ENCODE measurements around the gene DEF6. TPM values are rescaled to one million over a fixed set of nuclear protein-coding genes. Genes with fewer than 3 reads are reported as not detected.

DEF6 gene
- polyA plus RNA-seq, 1 experiment, result 4.1 TPM

GRCh38 chr6:35363293-35363750 lies 65.7 kb downstream of the DEF6 start:
- peak; percentile 56 for DNase-seq (ENCODE audit: low read depth)
- Histone ChIP-seq H3K4me3 (ENCODE audit: low read depth, low read length) (no peak overlapping the region), H3K27me3 (ENCODE audit: control insufficient read depth, insufficient read depth, low read length) (no peaks in the 10 kb centered on the region), H3K36me3 (ENCODE audit: control insufficient read depth, insufficient read depth, low read length) (peaks cover 4% of the 10 kb centered on the region)
- TF ChIP-seq, protein P1, sequence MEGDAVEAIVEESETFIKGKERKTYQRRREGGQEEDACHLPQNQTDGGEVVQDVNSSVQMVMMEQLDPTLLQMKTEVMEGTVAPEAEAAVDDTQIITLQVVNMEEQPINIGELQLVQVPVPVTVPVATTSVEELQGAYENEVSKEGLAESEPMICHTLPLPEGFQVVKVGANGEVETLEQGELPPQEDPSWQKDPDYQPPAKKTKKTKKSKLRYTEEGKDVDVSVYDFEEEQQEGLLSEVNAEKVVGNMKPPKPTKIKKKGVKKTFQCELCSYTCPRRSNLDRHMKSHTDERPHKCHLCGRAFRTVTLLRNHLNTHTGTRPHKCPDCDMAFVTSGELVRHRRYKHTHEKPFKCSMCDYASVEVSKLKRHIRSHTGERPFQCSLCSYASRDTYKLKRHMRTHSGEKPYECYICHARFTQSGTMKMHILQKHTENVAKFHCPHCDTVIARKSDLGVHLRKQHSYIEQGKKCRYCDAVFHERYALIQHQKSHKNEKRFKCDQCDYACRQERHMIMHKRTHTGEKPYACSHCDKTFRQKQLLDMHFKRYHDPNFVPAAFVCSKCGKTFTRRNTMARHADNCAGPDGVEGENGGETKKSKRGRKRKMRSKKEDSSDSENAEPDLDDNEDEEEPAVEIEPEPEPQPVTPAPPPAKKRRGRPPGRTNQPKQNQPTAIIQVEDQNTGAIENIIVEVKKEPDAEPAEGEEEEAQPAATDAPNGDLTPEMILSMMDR (IDR thresholded peaks at IDR 0.05; ENCODE audit: insufficient read depth, low read depth, low read length), result no peak
- POLR2A ChIA-PET, result no interaction called here
- CTCF ChIA-PET, result interaction anchor here (0.5 kb wide), 1 partner anchor 74 kb away, joined by 3 read pairs; no protein-coding TSS in a partner anchor

- no peak for DNase-seq (ENCODE audit: low read depth)
- Histone ChIP-seq H3K27me3 (ENCODE audit: control insufficient read depth, insufficient read depth, low read length) (no peaks in the 10 kb centered on the region), H3K36me3 (ENCODE audit: control insufficient read depth, insufficient read depth, low read length) (peaks cover 4% of the 10 kb centered on the region), H3K4me3 (ENCODE audit: low read depth, low read length) (no peak overlapping the region)
- TF ChIP-seq, protein P1 (IDR thresholded peaks at IDR 0.05; ENCODE audit: insufficient read depth, low read depth, low read length), result no peak
- POLR2A ChIA-PET, result no interaction called here
- CTCF ChIA-PET, result no interaction called here
Measured at GRCh38 chr6:35365594-35366203, 68.1 kb downstream of the DEF6 start.

DNA sequence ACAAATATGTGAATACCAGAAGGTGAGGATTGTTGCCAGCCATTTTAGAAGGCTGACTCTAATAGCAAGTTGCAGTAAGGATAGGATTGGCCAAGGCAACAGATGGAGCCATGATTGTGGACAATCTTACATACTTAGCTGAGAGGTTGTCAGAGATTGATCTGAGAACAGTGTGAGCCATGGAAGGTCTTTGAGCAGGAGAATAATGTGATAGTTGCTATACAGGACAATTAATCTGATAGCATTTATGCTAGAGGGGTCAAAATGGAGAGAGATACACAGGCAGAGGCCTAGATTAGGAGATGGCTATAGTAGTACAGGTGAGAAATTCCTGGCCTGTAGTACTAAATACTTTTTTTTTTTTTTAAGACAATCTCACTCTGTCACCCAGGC lies 68.6 kb downstream of the DEF6 start:
- POLR2A ChIA-PET, result no interaction called here
- TF ChIP-seq, protein P1 (IDR thresholded peaks at IDR 0.05; ENCODE audit: insufficient read depth, low read depth, low read length), result no peak
- H3K36me3 ChIP-seq (ENCODE audit: control insufficient read depth, insufficient read depth, low read length), result peaks cover 2% of the 10 kb centered on the region
- no peak overlapping the region for H3K4me3 ChIP-seq (ENCODE audit: low read depth, low read length)
- no peaks in the 10 kb centered on the region for H3K27me3 ChIP-seq (ENCODE audit: control insufficient read depth, insufficient read depth, low read length)
- DNase-seq (ENCODE audit: low read depth), result no peak
- CTCF ChIA-PET, result no interaction called here

- ChIA-PET CTCF (interaction anchor here (0.8 to 1.2 kb wide), 3 partner anchors 10 to 81 kb away, joined by 3 to 5 read pairs (median 4); no protein-coding TSS in a partner anchor), POLR2A (interaction anchor here (0.7 kb wide), 1 partner anchor 11 kb away, joined by 3 read pairs; no protein-coding TSS in a partner anchor)
- no peak for DNase-seq (ENCODE audit: low read depth)
- peaks cover 2% of the 10 kb centered on the region for H3K36me3 ChIP-seq (ENCODE audit: control insufficient read depth, insufficient read depth, low read length)
- no peaks in the 10 kb centered on the region for H3K27me3 ChIP-seq (ENCODE audit: control insufficient read depth, insufficient read depth, low read length)
- no peak overlapping the region for H3K4me3 ChIP-seq (ENCODE audit: low read depth, low read length)
- TF ChIP-seq, protein P1 (IDR thresholded peaks at IDR 0.05; ENCODE audit: insufficient read depth, low read depth, low read length), result no peak
Measured at GRCh38 chr6:35367646-35368037, 70.0 kb downstream of the DEF6 start.

DNA sequence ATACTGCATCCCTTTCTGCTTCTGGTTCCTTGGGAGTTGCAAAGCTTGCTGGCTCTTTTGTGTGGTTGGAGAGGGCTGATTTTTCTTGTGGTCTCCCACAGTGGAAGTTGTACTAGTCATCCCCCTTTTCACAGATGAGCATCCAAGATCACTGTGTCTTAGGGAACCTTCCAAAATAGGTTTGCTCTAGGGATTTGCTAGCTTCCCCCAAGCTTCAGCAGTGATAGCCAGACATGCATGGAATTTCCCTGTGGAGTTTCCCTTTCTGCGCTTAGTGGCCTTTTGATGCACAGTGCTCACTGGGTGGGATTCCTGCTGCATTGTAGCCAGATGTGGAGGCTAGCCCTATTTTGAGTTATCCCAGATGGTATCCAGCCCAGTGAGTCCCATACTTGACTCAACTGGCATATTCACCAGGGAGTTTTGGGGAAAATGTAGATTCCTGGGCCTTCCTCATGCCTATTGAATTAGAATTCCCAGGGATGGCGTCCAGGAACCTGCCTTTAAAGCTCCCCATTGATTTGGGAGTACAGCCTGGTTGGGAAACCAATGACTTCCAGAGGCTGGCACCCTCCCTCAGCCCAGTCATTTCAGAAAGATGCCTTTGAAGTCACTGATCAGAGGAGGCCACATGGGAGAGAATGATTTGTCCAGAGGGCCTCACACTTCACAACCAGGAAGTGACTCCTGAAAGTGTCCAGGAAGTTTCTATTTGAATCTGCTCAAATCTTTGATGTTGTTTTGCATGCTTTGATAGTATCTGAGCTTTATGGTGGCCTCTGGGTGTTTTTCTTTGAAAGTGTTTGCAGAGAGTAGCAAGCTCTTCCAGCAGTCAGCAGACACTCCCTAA lies 70.6 kb downstream of the DEF6 start:
- CTCF ChIA-PET, result interaction anchor here (0.8 to 1.2 kb wide), 3 partner anchors 10 to 81 kb away, joined by 3 to 5 read pairs (median 4); no protein-coding TSS in a partner anchor

More for the DNA sequence above, 70.6 kb downstream of the DEF6 start:
- no peak overlapping the region for H3K4me3 ChIP-seq (ENCODE audit: low read depth, low read length)
- peak; percentile 13 for DNase-seq (ENCODE audit: low read depth)
- POLR2A ChIA-PET, result interaction anchor here (0.7 kb wide), 1 partner anchor 10 kb away, joined by 3 read pairs; no protein-coding TSS in a partner anchor
- TF ChIP-seq, protein P1 (IDR thresholded peaks at IDR 0.05; ENCODE audit: insufficient read depth, low read depth, low read length), result no peak
- no peaks in the 10 kb centered on the region; the same call in 1 of the 2 replicates for H3K36me3 ChIP-seq (ENCODE audit: control insufficient read depth, insufficient read depth, low read length)
- H3K27me3 ChIP-seq (ENCODE audit: control insufficient read depth, insufficient read depth, low read length), result no peaks in the 10 kb centered on the region
